HEK293 (cell line): ENCODE measurements around the gene TENT4B.
A peak's percentile ranks its signal among the peaks of the same experiment; 100 is the strongest.

ENCODE experiments used
- CTCF ChIA-PET: fragments of 350-600 bp; formaldehyde crosslinking; extraction: SDS; loops from one replicate; lab custom pipeline; 2021; ENCODE audit warnings: antibody characterized with exemption; lab: Yijun Ruan, JAX
- POLR2A ChIA-PET: fragments of 300-600 bp; formaldehyde crosslinking; extraction: SDS; loops from one replicate; lab custom pipeline; 2020; ENCODE audit warnings: antibody characterized with exemption, inconsistent platforms; lab: Yijun Ruan, JAX
- H3K27ac ChIP-seq: fragments of 200-500 bp; sonication (Bioruptor generic); 2 replicates; pipeline ENCODE4 v1.5.1; 2014; ENCODE audit warnings: low read depth, low read length, control low read depth, inconsistent platforms; ENCODE audit errors: extremely low read depth
- H3K36me3 ChIP-seq, 2 experiments: fragments of 200-500 bp in 1 of 2; sonication (Bioruptor generic) in 1 of 2; 1 replicate in 1 of 2; 2 replicates in 1 of 2; pipeline ENCODE4 v1.5.1; 2014 to 2017; ENCODE audit warnings: inconsistent platforms in 2 of 2, low read length in 2 of 2; ENCODE audit not compliant: control insufficient read depth in 2 of 2, insufficient read depth in 1 of 2
- H3K4me1 ChIP-seq: fragments of 200-500 bp; sonication (Bioruptor generic); 2 replicates; pipeline ENCODE4 v1.5.1; 2014; ENCODE audit warnings: mild to moderate bottlenecking, low read length, inconsistent platforms; ENCODE audit not compliant: control insufficient read depth, insufficient read depth
- H3K4me3 ChIP-seq: 2 replicates; pipeline ENCODE4 v1.5.1; 2011; ENCODE audit warnings: low read depth, mild to moderate bottlenecking, control low read depth, low read length, moderate library complexity
- H3K9me3 ChIP-seq: fragments of 200-500 bp; sonication (Bioruptor generic); 2 replicates; pipeline ENCODE4 v1.5.1; 2014; ENCODE audit warnings: low read depth, low read length, inconsistent platforms; ENCODE audit not compliant: control insufficient read depth, insufficient read depth
- ATF2 ChIP-seq: fragments of 450-650 bp; formaldehyde crosslinking; IDR thresholded peaks from 2 replicates; pipeline ENCODE4 v1.5.1; 2016; ENCODE audit warnings: missing biosample characterization, missing genetic modification characterization, low read depth
- KLF9 ChIP-seq: fragments of 450-650 bp; formaldehyde crosslinking; IDR thresholded peaks from 2 replicates; pipeline ENCODE4 v1.5.1; 2016; ENCODE audit warnings: missing biosample characterization, missing genetic modification characterization, low read depth
- OSR2 ChIP-seq: fragments of 450-650 bp; formaldehyde crosslinking; IDR thresholded peaks from 2 replicates; pipeline ENCODE4 v1.5.1; 2016; ENCODE audit warnings: missing biosample characterization, missing genetic modification characterization
- SCRT2 ChIP-seq: fragments of 450-650 bp; formaldehyde crosslinking; IDR thresholded peaks from 2 replicates; pipeline ENCODE4 v1.5.1; 2016; ENCODE audit warnings: missing biosample characterization, missing genetic modification characterization
- SP3 ChIP-seq: fragments of 450-650 bp; formaldehyde crosslinking; IDR thresholded peaks from 2 replicates; pipeline ENCODE4 v1.5.1; 2016; ENCODE audit warnings: missing biosample characterization, missing genetic modification characterization
- YY2 ChIP-seq: fragments of 450-650 bp; formaldehyde crosslinking; IDR thresholded peaks from 2 replicates; pipeline ENCODE4 v1.5.1; 2016; ENCODE audit warnings: missing biosample characterization, missing genetic modification characterization
- ZBTB17 ChIP-seq: fragments of 450-650 bp; formaldehyde crosslinking; IDR thresholded peaks from 2 replicates; pipeline ENCODE4 v1.5.1; 2016; ENCODE audit warnings: missing biosample characterization, missing genetic modification characterization
- ZIC2 ChIP-seq: fragments of 450-650 bp; formaldehyde crosslinking; IDR thresholded peaks from 2 replicates; pipeline ENCODE4 v1.5.1; 2016; ENCODE audit warnings: missing biosample characterization, missing genetic modification characterization
- ZNF133 ChIP-seq: fragments of 450-650 bp; formaldehyde crosslinking; IDR thresholded peaks from 2 replicates; pipeline ENCODE4 v1.5.1; 2016; ENCODE audit warnings: missing biosample characterization, missing genetic modification characterization
- ZNF2 ChIP-seq: fragments of 450-650 bp; formaldehyde crosslinking; IDR thresholded peaks from 2 replicates; pipeline ENCODE4 v1.5.1; 2016; ENCODE audit warnings: missing biosample characterization, missing genetic modification characterization
- ZNF266 ChIP-seq: fragments of 450-650 bp; formaldehyde crosslinking; IDR thresholded peaks from 2 replicates; pipeline ENCODE4 v1.5.1; 2016; ENCODE audit warnings: missing biosample characterization, missing genetic modification characterization, low read depth
- ZNF311 ChIP-seq: fragments of 450-650 bp; formaldehyde crosslinking; IDR thresholded peaks from 2 replicates; pipeline ENCODE4 v1.5.1; 2017; ENCODE audit warnings: missing biosample characterization, missing genetic modification characterization, borderline replicate concordance
- ZNF335 ChIP-seq: fragments of 450-650 bp; formaldehyde crosslinking; conservative IDR thresholded peaks from 2 replicates; pipeline ENCODE4 v1.5.1; 2016; ENCODE audit warnings: missing biosample characterization, missing genetic modification characterization
- ZNF341 ChIP-seq: fragments of 450-650 bp; formaldehyde crosslinking; IDR thresholded peaks from 2 replicates; pipeline ENCODE4; 2016; ENCODE audit warnings: low read depth, missing biosample characterization, missing genetic modification characterization
- ZNF391 ChIP-seq: fragments of 450-650 bp; formaldehyde crosslinking; IDR thresholded peaks from 2 replicates; pipeline ENCODE4 v1.5.1; 2016; ENCODE audit warnings: low read depth, missing biosample characterization, missing genetic modification characterization, borderline replicate concordance
- ZNF398 ChIP-seq: fragments of 450-650 bp; formaldehyde crosslinking; IDR thresholded peaks from 2 replicates; pipeline ENCODE4 v1.5.1; 2017; ENCODE audit warnings: missing biosample characterization, missing genetic modification characterization
- ZNF423 ChIP-seq: fragments of 450-650 bp; formaldehyde crosslinking; IDR thresholded peaks from 2 replicates; pipeline ENCODE4 v1.5.1; 2016; ENCODE audit warnings: missing biosample characterization, missing genetic modification characterization
- ZNF549 ChIP-seq: fragments of 450-650 bp; IDR thresholded peaks from 2 replicates; pipeline ENCODE4 v1.5.1; 2018; ENCODE audit warnings: missing biosample characterization, missing genetic modification characterization, mild to moderate bottlenecking, inconsistent platforms, moderate library complexity
- ZNF701 ChIP-seq: fragments of 450-650 bp; formaldehyde crosslinking; IDR thresholded peaks from 2 replicates; pipeline ENCODE4 v1.5.1; 2016; ENCODE audit warnings: missing biosample characterization, missing genetic modification characterization
- TF ChIP-seq, protein P1 (sequence below): fragments of 450-650 bp; formaldehyde crosslinking; IDR thresholded peaks from 2 replicates; pipeline ENCODE4 v1.5.1; 2016; ENCODE audit warnings: missing biosample characterization, missing genetic modification characterization
- TF ChIP-seq, protein P2 (sequence below): fragments of 450-650 bp; formaldehyde crosslinking; IDR thresholded peaks from 2 replicates; pipeline ENCODE4 v1.5.1; 2016; ENCODE audit warnings: missing biosample characterization, missing genetic modification characterization
- TF ChIP-seq, protein P3 (sequence below): fragments of 450-650 bp; formaldehyde crosslinking; IDR thresholded peaks from 2 replicates; pipeline ENCODE4 v1.5.1; 2016; ENCODE audit warnings: missing biosample characterization, missing genetic modification characterization
- TF ChIP-seq, protein P4 (sequence below): fragments of 450-650 bp; formaldehyde crosslinking; IDR thresholded peaks from 2 replicates; pipeline ENCODE4 v1.5.1; 2016; ENCODE audit warnings: missing biosample characterization, missing genetic modification characterization

TENT4B gene

DNA sequence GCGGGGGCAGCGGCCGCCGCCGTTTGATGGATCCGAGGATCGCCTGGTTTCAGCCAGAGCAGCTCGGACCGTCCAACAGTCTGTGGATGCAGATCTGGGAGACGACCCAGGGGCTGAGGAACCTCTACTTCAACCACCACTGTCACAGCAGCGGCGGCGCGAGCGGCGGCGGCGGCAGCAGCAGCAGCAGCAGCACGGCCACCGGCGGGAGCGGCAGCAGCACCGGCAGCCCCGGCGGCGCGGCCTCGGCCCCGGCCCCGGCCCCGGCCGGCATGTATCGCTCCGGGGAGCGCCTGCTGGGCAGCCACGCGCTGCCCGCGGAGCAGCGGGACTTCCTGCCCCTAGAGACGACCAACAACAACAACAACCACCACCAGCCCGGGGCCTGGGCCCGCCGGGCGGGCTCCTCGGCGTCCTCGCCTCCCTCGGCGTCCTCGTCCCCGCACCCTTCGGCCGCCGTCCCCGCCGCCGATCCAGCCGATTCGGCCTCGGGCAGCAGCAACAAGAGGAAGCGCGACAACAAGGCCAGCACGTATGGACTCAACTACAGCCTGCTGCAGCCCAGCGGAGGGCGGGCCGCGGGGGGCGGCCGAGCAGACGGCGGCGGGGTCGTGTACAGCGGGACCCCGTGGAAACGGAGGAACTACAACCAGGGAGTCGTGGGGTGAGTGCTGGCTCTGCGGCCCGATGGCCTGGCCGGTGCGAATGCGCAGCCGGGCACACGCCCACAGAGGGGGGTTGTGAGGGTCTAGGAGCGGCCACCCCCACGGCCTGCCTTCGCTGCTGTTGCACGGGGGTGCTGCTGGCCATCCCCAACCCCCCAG is 702 bp downstream of the TENT4B start (continued):
- TF ChIP-seq ATF2 (tag by site-specific recombination): no peak
- no peak for TF ChIP-seq ZNF423 (tag by site-specific recombination)
- TF ChIP-seq OSR2 (tag by site-specific recombination): no peak
- no peak for TF ChIP-seq ZNF266 (tag by site-specific recombination)
- TF ChIP-seq ZNF701 (tag by site-specific recombination): no peak
- TF ChIP-seq ZNF2 (tag by site-specific recombination): peak; percentile 30; the same call in 1 of the 2 replicates
- peak; percentile 45 for TF ChIP-seq ZNF341 (tag by site-specific recombination)
- TF ChIP-seq, protein P1, sequence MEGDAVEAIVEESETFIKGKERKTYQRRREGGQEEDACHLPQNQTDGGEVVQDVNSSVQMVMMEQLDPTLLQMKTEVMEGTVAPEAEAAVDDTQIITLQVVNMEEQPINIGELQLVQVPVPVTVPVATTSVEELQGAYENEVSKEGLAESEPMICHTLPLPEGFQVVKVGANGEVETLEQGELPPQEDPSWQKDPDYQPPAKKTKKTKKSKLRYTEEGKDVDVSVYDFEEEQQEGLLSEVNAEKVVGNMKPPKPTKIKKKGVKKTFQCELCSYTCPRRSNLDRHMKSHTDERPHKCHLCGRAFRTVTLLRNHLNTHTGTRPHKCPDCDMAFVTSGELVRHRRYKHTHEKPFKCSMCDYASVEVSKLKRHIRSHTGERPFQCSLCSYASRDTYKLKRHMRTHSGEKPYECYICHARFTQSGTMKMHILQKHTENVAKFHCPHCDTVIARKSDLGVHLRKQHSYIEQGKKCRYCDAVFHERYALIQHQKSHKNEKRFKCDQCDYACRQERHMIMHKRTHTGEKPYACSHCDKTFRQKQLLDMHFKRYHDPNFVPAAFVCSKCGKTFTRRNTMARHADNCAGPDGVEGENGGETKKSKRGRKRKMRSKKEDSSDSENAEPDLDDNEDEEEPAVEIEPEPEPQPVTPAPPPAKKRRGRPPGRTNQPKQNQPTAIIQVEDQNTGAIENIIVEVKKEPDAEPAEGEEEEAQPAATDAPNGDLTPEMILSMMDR (tag by site-specific recombination): 0 out of 2 replicates have a peak, but pooled peaks have one; percentile 11
- no peak for TF ChIP-seq ZNF391 (tag by site-specific recombination)
- 0 out of 2 replicates have a peak, but pooled peaks have one; percentile 6 for TF ChIP-seq YY2
- TF ChIP-seq ZNF335 (tag by site-specific recombination): 0 out of 2 replicates have a peak, but pooled peaks have one; percentile 9
- TF ChIP-seq, protein P2, sequence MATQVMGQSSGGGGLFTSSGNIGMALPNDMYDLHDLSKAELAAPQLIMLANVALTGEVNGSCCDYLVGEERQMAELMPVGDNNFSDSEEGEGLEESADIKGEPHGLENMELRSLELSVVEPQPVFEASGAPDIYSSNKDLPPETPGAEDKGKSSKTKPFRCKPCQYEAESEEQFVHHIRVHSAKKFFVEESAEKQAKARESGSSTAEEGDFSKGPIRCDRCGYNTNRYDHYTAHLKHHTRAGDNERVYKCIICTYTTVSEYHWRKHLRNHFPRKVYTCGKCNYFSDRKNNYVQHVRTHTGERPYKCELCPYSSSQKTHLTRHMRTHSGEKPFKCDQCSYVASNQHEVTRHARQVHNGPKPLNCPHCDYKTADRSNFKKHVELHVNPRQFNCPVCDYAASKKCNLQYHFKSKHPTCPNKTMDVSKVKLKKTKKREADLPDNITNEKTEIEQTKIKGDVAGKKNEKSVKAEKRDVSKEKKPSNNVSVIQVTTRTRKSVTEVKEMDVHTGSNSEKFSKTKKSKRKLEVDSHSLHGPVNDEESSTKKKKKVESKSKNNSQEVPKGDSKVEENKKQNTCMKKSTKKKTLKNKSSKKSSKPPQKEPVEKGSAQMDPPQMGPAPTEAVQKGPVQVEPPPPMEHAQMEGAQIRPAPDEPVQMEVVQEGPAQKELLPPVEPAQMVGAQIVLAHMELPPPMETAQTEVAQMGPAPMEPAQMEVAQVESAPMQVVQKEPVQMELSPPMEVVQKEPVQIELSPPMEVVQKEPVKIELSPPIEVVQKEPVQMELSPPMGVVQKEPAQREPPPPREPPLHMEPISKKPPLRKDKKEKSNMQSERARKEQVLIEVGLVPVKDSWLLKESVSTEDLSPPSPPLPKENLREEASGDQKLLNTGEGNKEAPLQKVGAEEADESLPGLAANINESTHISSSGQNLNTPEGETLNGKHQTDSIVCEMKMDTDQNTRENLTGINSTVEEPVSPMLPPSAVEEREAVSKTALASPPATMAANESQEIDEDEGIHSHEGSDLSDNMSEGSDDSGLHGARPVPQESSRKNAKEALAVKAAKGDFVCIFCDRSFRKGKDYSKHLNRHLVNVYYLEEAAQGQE: no peak
- no peak for TF ChIP-seq ZNF311 (tag by site-specific recombination)
- no peak for TF ChIP-seq ZBTB17
- peak; percentile 53; the same call in 1 of the 2 replicates for TF ChIP-seq ZIC2 (tag by site-specific recombination)
- 0 out of 2 replicates have a peak, but pooled peaks have one; percentile 17 for TF ChIP-seq SCRT2 (tag by site-specific recombination)
- TF ChIP-seq KLF9 (tag by site-specific recombination): peak; percentile 80; the same call in 1 of the 2 replicates

DNA sequence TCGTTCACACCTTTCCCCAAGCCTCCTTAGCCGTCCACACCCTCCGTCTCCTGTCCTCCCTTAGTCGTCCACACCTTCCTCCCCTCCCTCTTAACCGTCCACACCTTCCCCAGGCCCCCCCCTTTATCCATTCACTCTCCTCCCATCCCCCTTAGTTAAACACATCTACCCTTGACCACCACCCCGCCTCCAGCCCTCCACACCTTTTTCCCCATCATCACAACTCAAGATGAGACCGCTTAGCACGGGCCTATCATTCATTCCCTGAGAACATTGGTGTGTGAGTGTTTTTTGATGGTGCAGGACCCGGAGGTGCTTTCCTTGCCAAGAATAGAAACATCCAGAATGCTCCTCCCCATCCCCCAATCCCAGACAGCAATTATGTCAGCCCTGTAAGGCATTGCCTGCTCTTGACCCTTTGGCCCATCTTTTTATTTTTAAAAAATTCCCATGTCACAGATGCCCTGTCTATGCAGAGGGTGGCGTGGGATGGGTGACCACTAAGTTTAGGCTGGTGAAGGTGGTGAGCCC is 1.4 kb downstream of the TENT4B start:
- Histone ChIP-seq H3K27ac (peak overlapping the region; percentile 80; the same call in 1 of the 2 replicates), H3K4me3 (peak overlapping the region; percentile 72), H3K9me3 (no peaks in the 10 kb centered on the region), H3K4me1 (peaks cover 3% of the 10 kb centered on the region; the same call in 1 of the 2 replicates), H3K36me3 (no peaks in the 10 kb centered on the region; a peak in 1 of 3 replicates)
- ChIA-PET CTCF (interaction anchor here (1.1 to 2.4 kb wide), 2 partner anchors 56 to 87 kb away, joined by 3 to 18 read pairs; no protein-coding TSS in a partner anchor), POLR2A (interaction anchor here (1.4 kb wide), 1 partner anchor 89 kb away, joined by 7 read pairs; the partner anchor contains the start of gene HEATR3)
- TF ChIP-seq ZNF335 (tag by site-specific recombination) (peak; percentile 26; the same call in 1 of the 2 replicates), ZNF549 (tag by site-specific recombination) (no peak), ZNF133 (tag by site-specific recombination) (no peak), ZNF398 (tag by site-specific recombination) (peak; percentile 84), SP3 (tag by site-specific recombination) (peak; percentile 72), YY2 (0 out of 2 replicates have a peak, but pooled peaks have one; percentile 6)
- TF ChIP-seq, protein P3, sequence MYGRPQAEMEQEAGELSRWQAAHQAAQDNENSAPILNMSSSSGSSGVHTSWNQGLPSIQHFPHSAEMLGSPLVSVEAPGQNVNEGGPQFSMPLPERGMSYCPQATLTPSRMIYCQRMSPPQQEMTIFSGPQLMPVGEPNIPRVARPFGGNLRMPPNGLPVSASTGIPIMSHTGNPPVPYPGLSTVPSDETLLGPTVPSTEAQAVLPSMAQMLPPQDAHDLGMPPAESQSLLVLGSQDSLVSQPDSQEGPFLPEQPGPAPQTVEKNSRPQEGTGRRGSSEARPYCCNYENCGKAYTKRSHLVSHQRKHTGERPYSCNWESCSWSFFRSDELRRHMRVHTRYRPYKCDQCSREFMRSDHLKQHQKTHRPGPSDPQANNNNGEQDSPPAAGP (tag by site-specific recombination): peak; percentile 87
- TF ChIP-seq, protein P4, sequence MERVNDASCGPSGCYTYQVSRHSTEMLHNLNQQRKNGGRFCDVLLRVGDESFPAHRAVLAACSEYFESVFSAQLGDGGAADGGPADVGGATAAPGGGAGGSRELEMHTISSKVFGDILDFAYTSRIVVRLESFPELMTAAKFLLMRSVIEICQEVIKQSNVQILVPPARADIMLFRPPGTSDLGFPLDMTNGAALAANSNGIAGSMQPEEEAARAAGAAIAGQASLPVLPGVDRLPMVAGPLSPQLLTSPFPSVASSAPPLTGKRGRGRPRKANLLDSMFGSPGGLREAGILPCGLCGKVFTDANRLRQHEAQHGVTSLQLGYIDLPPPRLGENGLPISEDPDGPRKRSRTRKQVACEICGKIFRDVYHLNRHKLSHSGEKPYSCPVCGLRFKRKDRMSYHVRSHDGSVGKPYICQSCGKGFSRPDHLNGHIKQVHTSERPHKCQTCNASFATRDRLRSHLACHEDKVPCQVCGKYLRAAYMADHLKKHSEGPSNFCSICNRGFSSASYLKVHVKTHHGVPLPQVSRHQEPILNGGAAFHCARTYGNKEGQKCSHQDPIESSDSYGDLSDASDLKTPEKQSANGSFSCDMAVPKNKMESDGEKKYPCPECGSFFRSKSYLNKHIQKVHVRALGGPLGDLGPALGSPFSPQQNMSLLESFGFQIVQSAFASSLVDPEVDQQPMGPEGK (tag by site-specific recombination): peak; percentile 83
